Upper lobe of right lung (tissue), 1 donor: ENCODE data around the gene KIF6. TPM values are rescaled to one million over a fixed set of nuclear protein-coding genes. Genes with fewer than 3 reads are reported as not detected.

Source experiments
- ATAC-seq: fragments of 200-7000 bp; cut with Tn5 transposase; one replicate; pipeline ENCODE4 v1.9.1; 2020; ENCODE audit warnings: mild to moderate bottlenecking, moderate library complexity
- DNase-seq: peaks from one replicate; pipeline ENCODE4 v3.0.0-alpha.2; 2020
- H3K27ac ChIP-seq: fragments of 200-600 bp; one replicate; pipeline ENCODE4 v1.8.0; 2022
- H3K27me3 ChIP-seq: fragments of 200-600 bp; one replicate; pipeline ENCODE4 v1.8.0; 2022; ENCODE audit warnings: mild to moderate bottlenecking
- H3K36me3 ChIP-seq: fragments of 200-600 bp; one replicate; pipeline ENCODE4 v1.8.0; 2022
- H3K4me1 ChIP-seq: fragments of 200-600 bp; one replicate; pipeline ENCODE4 v1.8.0; 2022
- H3K4me3 ChIP-seq: fragments of 200-600 bp; one replicate; pipeline ENCODE4 v1.8.0; 2022; ENCODE audit warnings: mild to moderate bottlenecking
- H3K9me3 ChIP-seq: fragments of 200-600 bp; one replicate; pipeline ENCODE4 v1.8.0; 2022
- CTCF ChIP-seq: fragments of 200-600 bp; IDR thresholded peaks from one replicate; pipeline ENCODE4 v1.8.0; 2022; ENCODE audit warnings: antibody characterized with exemption
- intact Hi-C: fragments of 100-400 bp; cut with DNase I; formaldehyde crosslinking; loops from one replicate; pipeline ENCODE4 v1.11.0; 2022
- total RNA-seq: library from RNA; stranded (reverse); fragmentation: NEBNext Ultra II Directional; extraction: Animal tissue kit (Norgen Biotek cat#: 25700); gene quantifications from one replicate; pipeline ENCODE4 v1.2.1, GENCODE V29; 2021
- donor health status: DM: no; HTN: yes; CAD: no; lungs with severe emphysema.

Gene KIF6
- total RNA-seq, 1 donor from 2014 or later: 0.49 TPM

DNA sequence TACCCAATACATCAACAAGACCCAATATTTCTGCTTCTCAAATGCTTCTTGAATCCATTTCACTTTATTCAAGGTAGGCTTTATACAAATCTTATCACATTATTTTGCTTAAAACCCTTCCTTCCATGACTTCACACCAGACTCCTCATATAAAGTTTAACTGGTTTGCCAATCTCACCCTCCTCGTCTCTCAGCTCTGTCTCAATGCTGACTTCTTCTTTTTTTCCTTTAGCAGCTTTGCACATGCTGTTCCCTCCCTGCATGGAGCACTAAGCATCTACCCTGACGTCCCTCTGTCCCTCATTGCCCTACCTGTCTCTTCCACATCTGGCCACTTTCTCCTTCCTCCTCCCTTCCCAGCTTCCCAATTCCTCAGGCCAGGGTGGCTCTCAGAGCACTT lies 442.4 kb downstream of the KIF6 start:
- Histone ChIP-seq H3K4me3 (no peak overlapping the region), H3K36me3 (no peaks in the 10 kb centered on the region), H3K27ac (no peak overlapping the region), H3K27me3 (no peaks in the 10 kb centered on the region), H3K4me1 (no peaks in the 10 kb centered on the region), H3K9me3 (no peaks in the 10 kb centered on the region)
- no peak for TF ChIP-seq CTCF
- ATAC-seq (no peak), DNase-seq (no peak)
- intact Hi-C loops: no loop called here

DNA sequence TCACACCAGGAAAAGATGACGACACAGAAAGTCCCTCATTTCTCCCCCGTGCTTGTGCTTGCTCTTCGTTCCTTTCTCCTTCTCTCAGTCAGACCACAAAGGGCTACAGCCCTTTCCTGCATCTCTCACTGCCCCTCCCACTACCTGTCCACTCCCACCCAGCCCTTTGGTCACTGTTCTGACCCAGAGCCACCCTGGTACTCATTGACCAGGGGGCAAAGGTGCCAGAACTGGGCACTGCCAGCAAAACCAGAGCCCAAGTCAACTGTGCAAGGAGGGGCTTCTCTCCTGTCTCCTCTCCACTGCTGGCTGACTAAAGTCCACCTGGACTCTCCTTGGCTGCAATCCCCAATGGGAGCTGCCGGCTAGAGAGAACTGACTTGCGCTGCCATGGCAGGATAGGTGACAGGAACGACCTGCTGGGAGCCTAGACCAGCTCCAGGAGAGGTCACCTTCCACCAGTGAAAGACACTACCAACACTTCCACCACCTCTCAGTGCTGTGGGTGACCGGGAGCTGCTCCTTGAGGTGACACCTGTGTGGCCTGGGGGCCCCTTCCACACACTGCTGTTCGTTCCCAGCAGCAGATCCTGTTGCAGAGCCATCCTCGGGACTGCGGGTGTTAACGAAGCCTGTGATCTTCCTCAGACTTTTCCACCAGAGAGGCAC lies 443.8 kb downstream of the KIF6 start:
- intact Hi-C loops: no loop called here
- Histone ChIP-seq H3K4me3 (no peak overlapping the region), H3K9me3 (no peaks in the 10 kb centered on the region), H3K36me3 (no peaks in the 10 kb centered on the region), H3K4me1 (no peaks in the 10 kb centered on the region), H3K27me3 (no peaks in the 10 kb centered on the region), H3K27ac (no peak overlapping the region)
- no peak for ATAC-seq
- TF ChIP-seq CTCF: no peak
- peak; percentile 36 for DNase-seq

DNA sequence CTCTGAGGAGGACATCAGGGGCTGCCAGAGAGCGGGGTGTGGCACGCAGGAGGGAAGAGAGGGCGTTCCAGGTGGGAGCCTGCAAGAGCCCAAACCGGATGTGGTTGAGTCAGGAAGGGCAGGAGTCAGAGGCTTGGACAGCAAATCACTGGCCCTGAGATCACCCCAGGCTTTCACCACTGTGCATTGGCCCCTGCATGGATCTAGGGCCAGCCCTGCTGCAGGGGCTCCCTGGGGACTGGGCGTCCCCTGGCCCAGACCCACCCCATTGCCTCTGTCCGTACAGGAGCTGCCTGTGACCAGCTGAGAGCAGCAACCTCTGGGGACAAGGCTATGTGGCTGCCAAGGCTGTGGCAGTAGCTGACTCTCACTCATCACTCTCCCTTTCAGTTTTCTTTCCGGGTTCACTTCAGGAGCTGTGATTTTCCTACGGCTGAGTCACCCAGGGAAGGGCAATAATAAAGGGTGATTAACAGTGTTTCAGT lies 444.9 kb downstream of the KIF6 start:
- Histone ChIP-seq H3K36me3 (no peaks in the 10 kb centered on the region), H3K4me3 (no peak overlapping the region), H3K27me3 (no peaks in the 10 kb centered on the region), H3K4me1 (no peaks in the 10 kb centered on the region), H3K27ac (no peak overlapping the region), H3K9me3 (no peaks in the 10 kb centered on the region)
- intact Hi-C loops: no loop called here
- TF ChIP-seq CTCF: no peak
- DNase-seq (peak; percentile 47), ATAC-seq (peak; percentile 25)

Other genes with a start within 250 kb of the KIF6 start
- 34.6 TPM for gene DAAM2, start 67.0 kb upstream of the KIF6 start, total RNA-seq
- gene MOCS1, start 209.1 kb upstream of the KIF6 start, total RNA-seq: 29.3 TPM